SK-N-SH (cell line): Measurements from ENCODE around the gene CNPPD1.

Experiments used
- CHD2 ChIP-seq: fragments of 150-350 bp; IDR thresholded peaks from 2 replicates; pipeline ENCODE4 v1.6.1; 2018; ENCODE audit warnings: low read length; ENCODE audit not compliant: partially characterized antibody
- EP300 ChIP-seq, 2 experiments: IDR thresholded peaks; 2 replicates each; pipeline versions ENCODE4 v1.4.0 to v1.6.1; 2012; ENCODE audit warnings: borderline replicate concordance in 1 of 2, low read depth in 1 of 2, low read length in 1 of 2
- GATA2 ChIP-seq: sonication (generic); formaldehyde crosslinking; IDR thresholded peaks from 2 replicates; pipeline ENCODE4 v1.5.0; 2020; ENCODE audit warnings: mild to moderate bottlenecking, missing genetic modification reagents
- MEF2A ChIP-seq: IDR thresholded peaks from 2 replicates; pipeline ENCODE4 v1.4.0; 2012; ENCODE audit warnings: low read depth, borderline replicate concordance
- MXI1 ChIP-seq: IDR thresholded peaks from 2 replicates; pipeline ENCODE4 v1.6.1; 2012; ENCODE audit warnings: mild to moderate bottlenecking, low read depth, low read length, improper control_type of control experiment
- POLR2AphosphoS5 ChIP-seq: IDR thresholded peaks from 2 replicates; pipeline ENCODE4 v1.6.1; 2012; ENCODE audit warnings: low read depth, low read length
- RFX5 ChIP-seq: IDR thresholded peaks from 2 replicates; pipeline ENCODE4 v1.6.1; 2012; ENCODE audit warnings: mild to moderate bottlenecking, improper control_type of control experiment, low read length
- SIN3A ChIP-seq: IDR thresholded peaks from 2 replicates; pipeline ENCODE4 v1.6.1; 2012; ENCODE audit warnings: low read depth, mild to moderate bottlenecking, low read length, moderate library complexity, borderline replicate concordance
- SMC3 ChIP-seq: IDR thresholded peaks from 2 replicates; pipeline ENCODE4 v1.6.1; 2012; ENCODE audit warnings: low read depth, low read length, improper control_type of control experiment
- TEAD4 ChIP-seq: IDR thresholded peaks from 2 replicates; pipeline ENCODE4 v1.4.0; 2012; ENCODE audit warnings: mild to moderate bottlenecking, borderline replicate concordance; ENCODE audit not compliant: insufficient read depth
- TF ChIP-seq, protein P1 (sequence below): fragments of 200-600 bp; sonication (generic); IDR thresholded peaks from 2 replicates; pipeline ENCODE4 v1.6.1; 2017; ENCODE audit warnings: antibody characterized with exemption, mild to moderate bottlenecking, moderate library complexity
- TF ChIP-seq, protein P2 (sequence below): IDR thresholded peaks from 2 replicates; pipeline ENCODE4 v1.4.0; 2012; ENCODE audit warnings: low read depth
- TF ChIP-seq, protein P3 (sequence below): IDR thresholded peaks from 2 replicates; pipeline ENCODE4 v1.6.1; 2012; ENCODE audit warnings: mild to moderate bottlenecking, low read depth, low read length, moderate library complexity

DNA sequence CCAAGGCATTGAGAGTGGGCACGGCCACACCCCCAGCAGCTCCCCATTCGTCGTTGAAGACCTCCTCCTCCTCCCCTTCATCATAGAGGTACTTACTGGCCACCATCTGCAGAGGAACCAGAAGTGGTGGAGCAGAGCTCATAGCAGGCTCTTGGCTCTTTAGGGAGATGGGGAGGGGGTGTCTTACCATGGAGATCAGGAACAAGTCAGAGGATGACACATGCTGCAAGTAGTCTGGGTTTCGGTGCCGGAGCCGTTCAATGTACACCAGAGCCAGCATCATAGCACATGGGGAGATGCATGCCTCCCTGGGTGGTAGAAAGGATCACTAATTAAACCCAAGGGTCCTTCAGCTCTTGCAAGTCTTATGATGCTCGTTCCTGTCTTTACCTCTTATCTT is 1.9 kb downstream of the CNPPD1 start:
- TF ChIP-seq, protein P1, sequence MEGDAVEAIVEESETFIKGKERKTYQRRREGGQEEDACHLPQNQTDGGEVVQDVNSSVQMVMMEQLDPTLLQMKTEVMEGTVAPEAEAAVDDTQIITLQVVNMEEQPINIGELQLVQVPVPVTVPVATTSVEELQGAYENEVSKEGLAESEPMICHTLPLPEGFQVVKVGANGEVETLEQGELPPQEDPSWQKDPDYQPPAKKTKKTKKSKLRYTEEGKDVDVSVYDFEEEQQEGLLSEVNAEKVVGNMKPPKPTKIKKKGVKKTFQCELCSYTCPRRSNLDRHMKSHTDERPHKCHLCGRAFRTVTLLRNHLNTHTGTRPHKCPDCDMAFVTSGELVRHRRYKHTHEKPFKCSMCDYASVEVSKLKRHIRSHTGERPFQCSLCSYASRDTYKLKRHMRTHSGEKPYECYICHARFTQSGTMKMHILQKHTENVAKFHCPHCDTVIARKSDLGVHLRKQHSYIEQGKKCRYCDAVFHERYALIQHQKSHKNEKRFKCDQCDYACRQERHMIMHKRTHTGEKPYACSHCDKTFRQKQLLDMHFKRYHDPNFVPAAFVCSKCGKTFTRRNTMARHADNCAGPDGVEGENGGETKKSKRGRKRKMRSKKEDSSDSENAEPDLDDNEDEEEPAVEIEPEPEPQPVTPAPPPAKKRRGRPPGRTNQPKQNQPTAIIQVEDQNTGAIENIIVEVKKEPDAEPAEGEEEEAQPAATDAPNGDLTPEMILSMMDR, result no peak
- TF ChIP-seq POLR2AphosphoS5, result no peak
- TF ChIP-seq EP300 (IDR thresholded peaks at IDR 0.05; ENCODE audit: borderline replicate concordance in 1 of 2, low read depth in 1 of 2, low read length in 1 of 2), result no peak
- no peak for TF ChIP-seq SIN3A
- TF ChIP-seq, protein P2, sequence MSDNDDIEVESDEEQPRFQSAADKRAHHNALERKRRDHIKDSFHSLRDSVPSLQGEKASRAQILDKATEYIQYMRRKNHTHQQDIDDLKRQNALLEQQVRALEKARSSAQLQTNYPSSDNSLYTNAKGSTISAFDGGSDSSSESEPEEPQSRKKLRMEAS, result no peak
- TF ChIP-seq CHD2, result no peak
- TF ChIP-seq, protein P3, sequence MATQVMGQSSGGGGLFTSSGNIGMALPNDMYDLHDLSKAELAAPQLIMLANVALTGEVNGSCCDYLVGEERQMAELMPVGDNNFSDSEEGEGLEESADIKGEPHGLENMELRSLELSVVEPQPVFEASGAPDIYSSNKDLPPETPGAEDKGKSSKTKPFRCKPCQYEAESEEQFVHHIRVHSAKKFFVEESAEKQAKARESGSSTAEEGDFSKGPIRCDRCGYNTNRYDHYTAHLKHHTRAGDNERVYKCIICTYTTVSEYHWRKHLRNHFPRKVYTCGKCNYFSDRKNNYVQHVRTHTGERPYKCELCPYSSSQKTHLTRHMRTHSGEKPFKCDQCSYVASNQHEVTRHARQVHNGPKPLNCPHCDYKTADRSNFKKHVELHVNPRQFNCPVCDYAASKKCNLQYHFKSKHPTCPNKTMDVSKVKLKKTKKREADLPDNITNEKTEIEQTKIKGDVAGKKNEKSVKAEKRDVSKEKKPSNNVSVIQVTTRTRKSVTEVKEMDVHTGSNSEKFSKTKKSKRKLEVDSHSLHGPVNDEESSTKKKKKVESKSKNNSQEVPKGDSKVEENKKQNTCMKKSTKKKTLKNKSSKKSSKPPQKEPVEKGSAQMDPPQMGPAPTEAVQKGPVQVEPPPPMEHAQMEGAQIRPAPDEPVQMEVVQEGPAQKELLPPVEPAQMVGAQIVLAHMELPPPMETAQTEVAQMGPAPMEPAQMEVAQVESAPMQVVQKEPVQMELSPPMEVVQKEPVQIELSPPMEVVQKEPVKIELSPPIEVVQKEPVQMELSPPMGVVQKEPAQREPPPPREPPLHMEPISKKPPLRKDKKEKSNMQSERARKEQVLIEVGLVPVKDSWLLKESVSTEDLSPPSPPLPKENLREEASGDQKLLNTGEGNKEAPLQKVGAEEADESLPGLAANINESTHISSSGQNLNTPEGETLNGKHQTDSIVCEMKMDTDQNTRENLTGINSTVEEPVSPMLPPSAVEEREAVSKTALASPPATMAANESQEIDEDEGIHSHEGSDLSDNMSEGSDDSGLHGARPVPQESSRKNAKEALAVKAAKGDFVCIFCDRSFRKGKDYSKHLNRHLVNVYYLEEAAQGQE, result no peak
- no peak for TF ChIP-seq RFX5
- TF ChIP-seq SMC3, result no peak
- no peak for TF ChIP-seq MEF2A
- TF ChIP-seq MXI1, result no peak
- no peak for TF ChIP-seq TEAD4
- no peak for TF ChIP-seq GATA2 (CRISPR knock-in tag)
